KOPT-K1 (cell line): ENCODE measurements around the gene PLOD2.
"Not testable (repeated sequence)": the region's sequence is repeated elsewhere in the genome, so short reads cannot be mapped to it uniquely, and the experiment has no call there.

Experiments
- H3K27ac ChIP-seq: fragments of 200-600 bp; sonication (generic); 2 replicates; pipeline ENCODE4 v1.5.1; 2016; ENCODE audit warnings: antibody characterized with exemption, mild to moderate bottlenecking, low read depth, low read length; ENCODE audit not compliant: poor library complexity, severe bottlenecking
- H3K36me3 ChIP-seq: fragments of 200-600 bp; sonication (generic); 2 replicates; pipeline ENCODE4 v1.5.1; 2017; ENCODE audit warnings: antibody characterized with exemption, mild to moderate bottlenecking, low read length, moderate library complexity; ENCODE audit not compliant: insufficient read depth
- H3K9me3 ChIP-seq: fragments of 200-600 bp; sonication (generic); 2 replicates; pipeline ENCODE4 v1.5.1; 2017; ENCODE audit warnings: antibody characterized with exemption, low read length, mild to moderate bottlenecking; ENCODE audit not compliant: insufficient read depth, poor library complexity, severe bottlenecking

The PLOD2 gene

GRCh38 chr3:146136647-146137046 is 24.3 kb downstream of the PLOD2 start:
- H3K36me3 ChIP-seq, result no peaks in the 10 kb centered on the region

GRCh38 chr3:146134348-146135117 is 26.5 kb downstream of the PLOD2 start:
- Histone ChIP-seq H3K36me3 (no peaks in the 10 kb centered on the region), H3K9me3 (no peaks in the 10 kb centered on the region), H3K27ac (no peak overlapping the region)

More at GRCh38 chr3:146136647-146137046, 24.3 kb downstream of the PLOD2 start:
- Histone ChIP-seq H3K27ac (no peak overlapping the region), H3K9me3 (no peaks in the 10 kb centered on the region)

DNA sequence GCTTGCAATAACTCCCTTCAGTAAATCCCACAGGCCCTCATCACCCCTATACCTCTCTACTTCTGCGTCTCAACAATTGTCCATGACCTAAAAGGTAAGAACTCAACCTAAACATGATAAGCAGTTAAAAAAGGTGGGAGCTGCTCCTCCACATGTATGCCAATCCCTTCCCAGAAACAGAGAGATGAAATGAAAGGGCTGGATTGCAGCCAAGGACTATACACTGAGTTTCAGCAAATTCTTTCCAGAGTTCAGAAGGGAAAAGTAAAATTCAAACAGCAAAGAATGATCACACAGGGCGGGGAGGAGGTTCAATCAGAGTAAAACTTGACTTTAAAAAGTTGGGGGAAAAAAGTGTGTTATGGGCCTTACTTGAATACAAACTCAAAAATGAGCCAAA is 27.5 kb downstream of the PLOD2 start:
- Histone ChIP-seq H3K9me3 (no peaks in the 10 kb centered on the region), H3K36me3 (no peaks in the 10 kb centered on the region), H3K27ac (no peak overlapping the region)

- H3K36me3 ChIP-seq, result no peaks in the 10 kb centered on the region
- H3K9me3 ChIP-seq, result no peaks in the 10 kb centered on the region
- no peak overlapping the region for H3K27ac ChIP-seq
These were observed 29.2 kb downstream of the PLOD2 start for GRCh38 chr3:146131616-146132410.

- Histone ChIP-seq H3K27ac (no peak overlapping the region), H3K36me3 (no peaks in the 10 kb centered on the region), H3K9me3 (no peaks in the 10 kb centered on the region)
These were observed 30.1 kb downstream of the PLOD2 start for GRCh38 chr3:146130881-146131371.

GRCh38 chr3:146129750-146130149 is 31.2 kb downstream of the PLOD2 start:
- no peak overlapping the region for H3K27ac ChIP-seq

DNA sequence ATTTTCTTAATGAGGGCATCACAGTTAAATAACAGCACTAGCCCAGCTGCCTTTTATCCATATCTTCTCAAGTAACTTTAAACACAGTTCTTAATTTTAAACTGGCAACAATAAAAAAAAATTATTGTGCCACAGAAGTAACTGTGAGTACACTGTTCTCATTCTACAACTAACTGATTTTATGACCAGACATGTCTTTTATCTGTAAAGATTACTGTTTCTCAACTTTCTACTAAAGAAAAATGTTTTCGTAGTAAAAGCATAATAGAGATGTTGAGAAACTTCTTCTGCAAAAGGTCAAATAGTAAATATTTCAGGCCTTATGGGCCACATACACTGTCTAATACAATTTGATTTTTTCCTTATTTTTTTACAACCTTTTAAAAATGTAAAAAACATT is 32.0 kb downstream of the PLOD2 start:
- no peaks in the 10 kb centered on the region for H3K9me3 ChIP-seq
- no peak overlapping the region for H3K27ac ChIP-seq
- H3K36me3 ChIP-seq, result no peaks in the 10 kb centered on the region

More at GRCh38 chr3:146129750-146130149, 31.2 kb downstream of the PLOD2 start:
- H3K36me3 ChIP-seq, result no peaks in the 10 kb centered on the region
- no peaks in the 10 kb centered on the region for H3K9me3 ChIP-seq

DNA sequence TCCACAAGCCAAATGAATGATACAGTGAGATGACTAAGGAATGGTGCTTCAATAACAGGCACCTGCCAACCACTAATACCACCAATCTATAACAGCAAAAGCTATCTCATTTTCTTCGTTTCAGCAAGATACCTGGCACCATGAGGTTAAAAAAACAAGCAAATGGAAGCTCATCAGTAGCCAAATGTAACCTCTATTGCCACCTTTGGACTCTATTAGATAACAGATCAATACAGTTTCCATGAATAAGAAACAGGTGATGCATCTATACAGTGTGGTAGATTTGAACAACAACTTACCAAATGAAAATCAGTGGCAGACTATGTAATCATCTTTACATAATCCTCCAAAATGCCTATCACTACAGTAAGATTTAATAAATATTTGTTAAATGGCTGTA is 32.8 kb downstream of the PLOD2 start:
- H3K27ac ChIP-seq, result no peak overlapping the region
- no peaks in the 10 kb centered on the region for H3K9me3 ChIP-seq
- no peaks in the 10 kb centered on the region for H3K36me3 ChIP-seq

- H3K9me3 ChIP-seq, result no peaks in the 10 kb centered on the region
- H3K36me3 ChIP-seq, result no peaks in the 10 kb centered on the region
- no peak overlapping the region for H3K27ac ChIP-seq
These were observed 35.0 kb downstream of the PLOD2 start for GRCh38 chr3:146125951-146126350.

GRCh38 chr3:146124126-146124801 is 36.7 kb downstream of the PLOD2 start:
- no peak overlapping the region for H3K27ac ChIP-seq
- no peaks in the 10 kb centered on the region for H3K9me3 ChIP-seq
- no peaks in the 10 kb centered on the region for H3K36me3 ChIP-seq

GRCh38 chr3:146117406-146118285 is 43.3 kb downstream of the PLOD2 start:
- H3K27ac ChIP-seq, result no peak overlapping the region
- H3K36me3 ChIP-seq, result no peaks in the 10 kb centered on the region
- no peaks in the 10 kb centered on the region for H3K9me3 ChIP-seq

- Histone ChIP-seq H3K27ac (no peak overlapping the region), H3K36me3 (no peaks in the 10 kb centered on the region), H3K9me3 (no peaks in the 10 kb centered on the region)
These were observed 45.4 kb downstream of the PLOD2 start for GRCh38 chr3:146115619-146116018.

- not testable (repeated sequence) for H3K9me3 ChIP-seq, H3K36me3 ChIP-seq, H3K27ac ChIP-seq
These were observed 47.2 kb downstream of the PLOD2 start for GRCh38 chr3:146113804-146114203.

GRCh38 chr3:146111337-146111736 is 49.6 kb downstream of the PLOD2 start:
- no peak overlapping the region for H3K27ac ChIP-seq
- no peaks in the 10 kb centered on the region for H3K9me3 ChIP-seq
- H3K36me3 ChIP-seq, result no peaks in the 10 kb centered on the region
